ENCODE data around the gene TMEM169. TPM values are rescaled to one million over a fixed set of nuclear protein-coding genes. Genes with fewer than 3 reads are reported as not detected.

TMEM169 gene
- total RNA-seq, 1 experiment from 2014 or later: 0.74 TPM

GRCh38 chr2:216082117-216082711 is 495 bp downstream of the TMEM169 start:
- Histone ChIP-seq H3K4me3 (ENCODE audit: low read depth in 2 of 2, low read length in 2 of 2) (peak overlapping the region; percentile 59 to 86), H3K9me3 (ENCODE audit: control insufficient read depth, insufficient read depth, low read depth, low read length) (no peaks in the 10 kb centered on the region), H3K27me3 (ENCODE audit: control insufficient read depth, insufficient read depth, low read length) (no peaks in the 10 kb centered on the region), H3K36me3 (ENCODE audit: control insufficient read depth, insufficient read depth, low read length) (no peaks in the 10 kb centered on the region), H3K4me1 (ENCODE audit: control insufficient read depth, insufficient read depth, low read length) (peaks cover 11% of the 10 kb centered on the region; the same call in 1 of the 2 replicates), H3K27ac (ENCODE audit: low read length) (peak overlapping the region; percentile 69)
- DNase-seq (ENCODE audit: low read depth, low spot score) (no peak), ATAC-seq (peak; percentile 51; the same call in 1 of the 2 replicates)
- in situ Hi-C loops (cut with HindIII; ENCODE audit: low pct_unique_long_range_greater_than_20kb, low sequenced_read_pairs): no loop called here
- intact Hi-C loops (cut with micrococcal nuclease; ENCODE audit: unreplicated experiment): no loop called here
- ChIA-PET POLR2A (no interaction called here), CTCF (interaction anchor here (1.1 kb wide), 1 partner anchor 46 kb away, joined by 3 read pairs; no protein-coding TSS in a partner anchor)
- TF ChIP-seq POLR2AphosphoS5 (IDR thresholded peaks at IDR 0.05; ENCODE audit: low read depth, low read length) (no peak), CTCF (IDR thresholded peaks at IDR 0.05) (no peak), SIN3A (IDR thresholded peaks at IDR 0.05; ENCODE audit: borderline replicate concordance, insufficient read depth, low read depth, low read length) (no peak), TCF7L2 (IDR thresholded peaks at IDR 0.05; ENCODE audit: low read depth, low read length) (no peak; the same call in 1 of the 2 replicates), REST (IDR thresholded peaks at IDR 0.05; ENCODE audit: insufficient read depth in 1 of 2, low read depth in 2 of 2, low read length in 1 of 2) (no peak)
- BruUV-seq (replicated peaks): TSS peak; percentile 74

- ATAC-seq: no peak
- peak overlapping the region in 1 of 2 experiments; percentile 86; a peak in 3 of 4 replicates for H3K4me3 ChIP-seq (ENCODE audit: low read depth in 2 of 2, low read length in 2 of 2)
- intact Hi-C loops (cut with micrococcal nuclease; ENCODE audit: unreplicated experiment): no loop called here
- POLR2A ChIA-PET: no interaction called here
- DNase-seq (ENCODE audit: low read depth, low spot score): no peak
- CTCF ChIA-PET: no interaction called here
- H3K27ac ChIP-seq (ENCODE audit: low read length): no peak overlapping the region; the same call in 1 of the 2 replicates
- TF ChIP-seq CTCF (IDR thresholded peaks at IDR 0.05) (no peak), REST (IDR thresholded peaks at IDR 0.05; ENCODE audit: insufficient read depth in 1 of 2, low read depth in 2 of 2, low read length in 1 of 2) (no peak), TCF7L2 (IDR thresholded peaks at IDR 0.05; ENCODE audit: low read depth, low read length) (no peak), SIN3A (IDR thresholded peaks at IDR 0.05; ENCODE audit: borderline replicate concordance, insufficient read depth, low read depth, low read length) (no peak), POLR2AphosphoS5 (IDR thresholded peaks at IDR 0.05; ENCODE audit: low read depth, low read length) (no peak)
- no peaks in the 10 kb centered on the region for H3K9me3 ChIP-seq (ENCODE audit: control insufficient read depth, insufficient read depth, low read depth, low read length)
- peaks cover 11% of the 10 kb centered on the region; the same call in 1 of the 2 replicates for H3K4me1 ChIP-seq (ENCODE audit: control insufficient read depth, insufficient read depth, low read length)
- H3K36me3 ChIP-seq (ENCODE audit: control insufficient read depth, insufficient read depth, low read length): no peaks in the 10 kb centered on the region
- no TSS peak for BruUV-seq (replicated peaks)
- in situ Hi-C loops (cut with HindIII; ENCODE audit: low pct_unique_long_range_greater_than_20kb, low sequenced_read_pairs): no loop called here
- H3K27me3 ChIP-seq (ENCODE audit: control insufficient read depth, insufficient read depth, low read length): no peaks in the 10 kb centered on the region
Observed at GRCh38 chr2:216082805-216083204, 1.1 kb downstream of the TMEM169 start.

Data from Panc1 (cell line).